ENCODE measurements around the gene NTN1.

GRCh38 chr17:9020824-9021157, 519 bp upstream of the NTN1 start:
- TF ChIP-seq EZH2 (IDR thresholded peaks at IDR 0.05; ENCODE audit: borderline replicate concordance, insufficient read depth, low read length, poor library complexity, severe bottlenecking), result no peak
- no peak for TF ChIP-seq TAF1 (IDR thresholded peaks at IDR 0.05; ENCODE audit: low read depth)

Measured in neural cell (in vitro differentiated cells).